GDM1 (cell line): ENCODE results near the gene PDXK.

Experiments
- DNase-seq: peaks from one replicate; lab custom pipeline; 2025; lab: John Stamatoyannopoulos, UW

The PDXK gene

GRCh38 chr21:43781846-43782245 lies 62.9 kb downstream of the PDXK start:
- no peak for DNase-seq

- no peak for DNase-seq
Measured at GRCh38 chr21:43782431-43783097, 63.6 kb downstream of the PDXK start.

GRCh38 chr21:43783098-43783700 lies 64.3 kb downstream of the PDXK start:
- no peak for DNase-seq

- no peak for DNase-seq
Measured at GRCh38 chr21:43785134-43785533, 66.2 kb downstream of the PDXK start.

GRCh38 chr21:43786300-43786806 lies 67.4 kb downstream of the PDXK start:
- no peak for DNase-seq

- DNase-seq = no peak
Measured at GRCh38 chr21:43786807-43787440, 68.0 kb downstream of the PDXK start.

- peak; percentile 90 for DNase-seq
Measured at GRCh38 chr21:43789276-43790009, 70.5 kb downstream of the PDXK start, which contains the start of gene RRP1. TSS of gene RRP1 (plus strand) at chr21:43789577. CDS start at chr21:43789630, 53 bp downstream.

- DNase-seq = no peak
Measured at GRCh38 chr21:43790010-43790524, 71.1 kb downstream of the PDXK start.

GRCh38 chr21:43792406-43792805 lies 73.5 kb downstream of the PDXK start:
- no peak for DNase-seq

GRCh38 chr21:43793243-43793642 lies 74.3 kb downstream of the PDXK start:
- DNase-seq = no peak

GRCh38 chr21:43794311-43794710 lies 75.4 kb downstream of the PDXK start:
- no peak for DNase-seq

- no peak for DNase-seq
Measured at GRCh38 chr21:43794857-43795256, 75.9 kb downstream of the PDXK start.

- no peak for DNase-seq
Measured at GRCh38 chr21:43797415-43797814, 78.5 kb downstream of the PDXK start.

GRCh38 chr21:43797925-43798715 lies 79.2 kb downstream of the PDXK start:
- no peak for DNase-seq

- no peak for DNase-seq
Measured at GRCh38 chr21:43799301-43799840, 80.4 kb downstream of the PDXK start.

- DNase-seq = no peak
Measured at GRCh38 chr21:43800124-43800523, 81.2 kb downstream of the PDXK start.

- no peak for DNase-seq
Measured at GRCh38 chr21:43800566-43800965, 81.6 kb downstream of the PDXK start.

- DNase-seq = no peak
Measured at GRCh38 chr21:43801006-43801783, 82.3 kb downstream of the PDXK start.

- no peak for DNase-seq
Measured at GRCh38 chr21:43802713-43803313, 83.9 kb downstream of the PDXK start.
